GM19395 (cell line): ENCODE data around the gene NAT14.
"Not testable (repeated sequence)": the region's sequence is repeated elsewhere in the genome, so short reads cannot be mapped to it uniquely, and the experiment has no call there.

Experiments
- ATAC-seq: cut with Tn5 transposase; IDR thresholded peaks from one replicate; pipeline ENCODE4 v1.9.1; 2021; ENCODE audit warnings: mild to moderate bottlenecking, moderate library complexity; ENCODE audit not compliant: unreplicated experiment

Gene NAT14

DNA sequence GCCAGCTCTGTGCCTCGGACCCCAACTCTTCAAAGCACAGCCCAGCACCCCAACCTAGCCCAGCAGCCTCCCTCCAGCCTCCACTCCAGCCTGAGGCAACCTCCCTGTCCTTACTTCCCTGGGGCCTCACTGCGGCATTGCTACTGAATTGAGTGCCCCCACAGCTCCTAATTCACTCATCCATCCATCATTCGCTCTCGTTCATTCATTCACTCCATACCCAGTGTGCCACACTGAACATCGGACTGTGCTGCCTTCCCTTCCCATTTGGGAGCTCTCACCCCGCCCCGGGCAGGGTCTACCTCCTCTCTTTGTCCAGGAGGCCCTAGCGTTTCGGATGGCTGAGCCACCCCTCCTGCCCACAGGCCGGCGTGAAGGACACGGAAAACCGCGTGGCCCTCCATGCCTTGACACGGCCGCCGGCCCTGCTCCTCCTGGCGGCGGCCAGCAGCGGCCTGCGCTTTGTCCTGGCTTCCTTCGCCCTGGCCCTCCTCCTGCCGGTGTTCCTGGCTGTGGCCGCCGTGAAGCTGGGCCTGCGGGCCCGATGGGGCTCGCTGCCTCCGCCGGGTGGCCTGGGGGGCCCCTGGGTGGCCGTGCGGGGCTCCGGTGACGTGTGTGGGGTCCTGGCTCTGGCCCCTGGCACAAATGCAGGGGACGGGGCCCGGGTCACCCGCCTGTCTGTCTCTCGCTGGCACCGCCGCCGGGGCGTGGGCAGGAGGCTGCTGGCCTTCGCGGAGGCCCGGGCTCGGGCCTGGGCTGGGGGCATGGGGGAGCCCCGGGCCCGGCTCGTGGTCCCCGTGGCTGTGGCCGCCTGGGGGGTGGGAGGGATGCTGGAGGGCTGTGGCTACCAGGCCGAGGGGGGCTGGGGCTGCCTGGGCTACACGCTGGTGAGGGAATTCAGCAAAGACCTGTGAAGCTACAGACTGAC, 1.3 kb downstream of the NAT14 start:
- no peak for ATAC-seq

DNA sequence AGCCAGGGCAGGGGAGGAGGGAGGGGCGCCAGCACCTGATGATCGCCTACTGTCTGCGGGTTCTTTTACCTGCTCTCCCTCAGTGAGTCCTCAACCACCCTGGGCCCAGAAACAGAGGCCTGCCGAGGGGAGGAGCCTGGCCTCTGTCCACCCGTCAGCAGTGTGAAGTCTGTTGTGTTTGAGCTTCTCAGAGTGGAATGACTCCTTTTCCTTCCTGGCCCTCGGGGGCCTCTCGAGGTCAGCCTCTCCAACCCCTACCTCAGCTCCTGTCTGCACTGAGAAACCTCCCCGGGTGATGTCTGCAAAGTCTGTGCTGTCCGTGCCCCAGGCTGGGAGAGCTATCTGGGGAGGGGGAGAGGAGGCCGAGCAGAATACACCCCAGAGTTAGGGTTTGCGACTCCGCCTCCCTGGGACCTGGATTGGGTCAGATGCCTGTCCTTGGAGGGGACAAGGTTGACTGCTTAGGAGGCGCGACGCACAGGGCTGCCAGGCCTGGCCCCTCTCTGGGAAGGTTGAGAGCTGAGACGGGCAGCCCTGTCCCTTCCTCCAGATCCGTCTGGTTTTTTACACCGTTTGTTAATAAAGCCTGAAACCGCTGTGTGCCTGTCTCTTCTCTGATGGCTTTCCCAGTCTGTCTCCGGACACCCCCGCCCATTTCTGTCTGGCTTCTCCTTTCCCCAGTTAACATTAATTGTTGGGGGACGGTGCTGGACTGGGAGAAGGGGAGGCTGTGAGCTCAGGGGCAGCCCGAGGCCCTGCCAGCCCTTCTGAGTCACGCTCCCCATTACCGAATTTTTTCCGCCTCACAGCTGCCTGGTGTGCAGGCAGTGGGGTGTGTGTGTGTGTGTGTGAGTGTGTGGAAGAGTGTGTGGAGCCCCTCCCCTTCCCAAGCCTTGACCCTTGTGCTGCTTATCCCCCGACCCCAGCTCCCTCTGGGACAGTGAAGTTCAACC, 2.3 kb downstream of the NAT14 start:
- ATAC-seq = no peak

DNA sequence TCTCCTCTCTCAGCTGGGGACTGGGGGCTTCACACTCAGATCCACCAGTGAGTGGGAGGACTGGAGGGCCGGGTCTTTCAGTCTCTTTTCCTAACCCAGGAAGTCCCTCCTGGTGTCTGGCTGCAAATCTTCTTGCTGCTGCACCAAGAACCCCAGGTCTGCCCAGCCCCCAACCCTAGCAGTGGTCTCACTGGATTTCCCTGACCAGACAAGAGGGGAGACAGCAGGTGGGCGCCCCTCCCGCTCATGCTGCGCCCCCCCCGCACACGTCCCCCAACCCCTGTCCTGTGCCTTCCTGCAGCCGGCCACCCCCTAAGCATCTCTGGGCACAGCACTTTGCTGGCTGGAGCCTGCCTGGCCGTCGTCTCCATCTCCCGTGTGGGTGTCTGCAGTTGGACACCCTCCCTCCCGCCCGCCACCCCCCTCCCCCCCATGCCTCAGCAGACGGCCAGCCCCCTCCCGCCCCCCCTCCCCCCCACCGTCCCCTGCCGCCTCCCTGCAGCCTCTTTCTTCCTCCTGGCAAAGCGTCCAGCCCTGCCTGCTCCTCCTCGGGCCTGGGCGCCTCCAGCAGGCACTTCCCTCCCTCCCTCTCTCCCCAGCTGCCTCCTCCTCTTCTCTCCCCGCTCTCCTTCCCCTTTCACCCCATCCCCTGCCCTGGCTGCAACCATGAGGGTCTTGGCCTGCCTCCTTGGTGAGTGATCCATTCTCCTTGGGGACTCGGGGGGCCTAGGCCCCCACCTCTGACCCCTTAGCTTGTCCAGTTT, 3.1 kb downstream of the NAT14 start, which contains the start of gene SSC5D:
TSS of gene SSC5D (plus strand) at position 513 of the 764 bp plus-strand sequence. CDS start at position 667, 154 bp downstream.
- no peak for ATAC-seq

DNA sequence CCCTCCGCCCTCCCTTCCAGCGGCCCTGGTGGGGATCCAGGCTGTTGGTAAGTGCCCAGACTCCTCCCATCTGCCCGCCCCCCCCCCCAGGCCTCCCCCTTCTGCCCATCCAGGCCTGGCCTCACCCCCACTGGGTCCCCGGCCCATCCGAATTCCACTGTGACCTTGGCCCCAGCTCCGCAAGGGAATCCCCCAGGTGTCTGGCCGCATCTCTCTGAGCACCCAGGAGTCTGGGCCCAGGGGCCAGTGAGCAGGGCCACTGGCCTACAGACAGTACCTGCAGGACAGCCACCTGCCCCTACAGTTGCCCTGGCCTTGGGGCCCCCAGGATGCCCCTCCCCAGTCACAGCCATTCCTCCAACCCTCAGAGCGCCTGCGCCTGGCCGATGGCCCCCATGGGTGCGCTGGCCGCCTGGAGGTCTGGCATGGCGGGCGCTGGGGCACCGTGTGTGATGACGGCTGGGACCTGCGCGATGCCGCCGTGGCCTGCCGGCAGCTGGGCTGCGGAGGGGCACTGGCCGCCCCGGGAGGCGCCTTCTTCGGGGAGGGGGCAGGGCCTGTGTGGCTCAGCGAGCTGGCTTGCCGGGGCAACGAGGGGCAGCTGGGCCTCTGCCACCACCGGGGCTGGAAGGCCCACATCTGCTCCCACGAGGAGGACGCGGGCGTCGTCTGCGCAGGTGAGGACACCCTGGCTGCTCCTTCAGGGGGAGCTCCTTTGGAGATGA, 4.2 kb downstream of the NAT14 start:
- no peak for ATAC-seq

DNA sequence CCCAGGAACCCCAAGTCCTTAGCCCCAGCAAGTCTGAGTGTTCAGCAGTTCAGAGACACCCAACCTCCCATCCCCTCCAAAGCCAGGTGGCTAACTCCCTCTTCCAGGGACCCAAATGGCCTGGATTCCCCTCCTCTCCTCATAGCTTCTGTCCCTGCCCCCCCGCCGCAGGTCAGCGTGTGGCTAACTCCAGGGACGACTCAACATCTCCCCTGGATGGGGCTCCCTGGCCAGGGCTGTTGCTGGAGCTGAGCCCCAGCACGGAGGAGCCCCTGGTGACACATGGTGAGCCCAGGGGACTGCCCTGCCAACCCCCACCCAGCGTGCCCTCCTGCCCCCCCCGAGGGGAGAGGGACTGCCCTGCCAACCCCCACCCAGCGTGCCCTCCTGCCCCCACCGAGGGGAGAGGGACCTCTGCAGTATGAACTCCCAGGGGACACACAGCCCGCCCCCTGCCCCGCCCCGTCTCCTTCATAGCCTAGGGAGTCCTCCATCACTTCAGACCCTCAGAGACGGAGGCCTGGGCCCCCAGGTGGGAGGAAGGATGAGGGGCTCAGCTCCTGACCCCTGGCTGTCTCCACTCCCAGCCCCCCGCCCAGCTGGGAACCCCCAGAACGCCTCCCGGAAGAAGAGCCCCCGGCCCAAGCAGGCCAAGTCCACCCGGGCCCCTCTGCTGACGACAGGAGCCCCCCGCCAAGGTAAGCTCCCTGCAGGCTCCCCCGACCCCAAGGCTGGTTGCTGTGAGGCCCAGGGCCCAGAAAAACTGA, 4.9 kb downstream of the NAT14 start:
- ATAC-seq = no peak

DNA sequence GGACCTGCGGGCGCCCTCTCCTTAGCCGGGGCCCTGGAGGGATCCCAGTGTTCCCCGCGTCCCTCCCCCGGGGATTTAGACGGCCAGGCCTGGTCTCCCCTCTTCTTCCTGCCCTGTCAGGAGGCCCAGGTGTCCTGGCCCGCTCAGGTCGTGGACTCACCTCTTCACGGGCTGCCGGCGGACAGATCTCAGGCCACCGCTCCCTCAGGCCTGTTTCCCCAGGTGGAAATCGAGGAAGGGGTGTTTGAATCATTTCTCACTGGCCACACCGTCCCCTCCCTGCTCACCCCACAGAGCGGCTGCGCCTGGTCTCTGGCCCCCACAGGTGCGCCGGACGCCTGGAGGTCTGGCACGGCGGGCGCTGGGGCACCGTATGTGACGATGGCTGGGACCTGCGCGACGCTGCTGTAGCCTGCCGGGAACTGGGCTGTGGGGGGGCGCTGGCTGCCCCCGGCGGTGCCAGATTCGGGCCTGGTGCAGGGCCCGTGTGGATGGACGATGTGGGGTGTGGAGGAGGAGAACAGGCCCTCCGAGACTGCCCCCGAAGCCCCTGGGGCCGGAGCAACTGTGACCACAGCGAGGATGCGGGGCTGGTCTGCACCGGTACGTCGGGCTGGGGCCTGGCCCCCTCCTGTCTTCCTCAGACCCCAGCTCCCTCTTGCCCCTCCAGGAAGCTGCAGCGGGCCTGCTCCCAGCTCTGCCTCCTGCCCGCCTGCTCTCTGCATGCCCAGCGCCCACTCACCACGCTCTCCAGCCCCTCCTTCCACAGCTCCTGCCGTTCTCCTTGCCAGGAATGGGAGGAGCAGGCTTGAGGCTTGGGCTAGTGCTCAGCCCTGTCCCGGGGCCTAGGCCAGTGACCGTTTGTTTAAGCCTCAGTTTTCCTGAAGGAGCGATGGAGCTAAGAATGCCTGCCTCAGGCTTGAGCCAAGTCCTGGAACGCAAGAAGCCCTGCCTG, 5.8 kb downstream of the NAT14 start:
- ATAC-seq = no peak

DNA sequence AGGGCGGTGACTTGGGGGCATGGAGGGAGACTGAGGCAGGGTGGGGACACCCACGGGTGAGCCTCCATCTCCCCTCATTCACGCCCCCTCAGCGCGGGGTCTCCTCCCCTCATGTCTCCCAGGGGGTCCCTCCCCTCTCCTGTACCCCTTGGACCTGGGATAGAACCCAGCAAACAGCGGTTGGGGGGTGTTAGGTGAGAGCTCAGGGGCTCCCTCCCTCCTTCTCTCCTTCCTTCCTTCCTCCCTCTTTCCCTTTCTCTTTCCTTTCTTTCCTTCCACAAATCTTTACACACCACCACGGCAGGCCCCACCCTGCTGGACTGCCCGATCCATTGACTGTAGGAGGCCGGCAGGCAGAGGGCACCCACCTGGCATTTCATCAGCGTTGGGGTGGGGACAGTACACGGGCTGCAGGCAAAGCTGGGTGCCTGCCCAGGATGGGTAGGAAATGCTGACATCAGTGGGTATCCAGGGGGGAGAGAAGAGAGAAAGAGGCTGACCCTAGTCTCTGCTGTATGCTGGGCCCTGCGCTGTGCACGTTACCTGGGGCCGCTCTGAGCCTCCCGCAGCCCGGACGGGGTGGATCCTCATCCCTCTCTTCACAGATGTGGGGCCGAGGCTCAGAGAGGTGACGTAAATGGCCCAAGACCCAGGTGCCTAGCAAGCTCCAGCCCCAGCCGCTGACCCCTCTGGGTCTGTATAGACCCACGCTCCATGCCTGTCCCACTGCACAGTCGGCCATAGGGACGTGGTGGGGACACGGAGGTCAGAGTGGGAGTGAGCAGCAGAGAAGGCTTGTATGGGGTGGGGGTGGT, 6.8 kb downstream of the NAT14 start:
- no peak for ATAC-seq

DNA sequence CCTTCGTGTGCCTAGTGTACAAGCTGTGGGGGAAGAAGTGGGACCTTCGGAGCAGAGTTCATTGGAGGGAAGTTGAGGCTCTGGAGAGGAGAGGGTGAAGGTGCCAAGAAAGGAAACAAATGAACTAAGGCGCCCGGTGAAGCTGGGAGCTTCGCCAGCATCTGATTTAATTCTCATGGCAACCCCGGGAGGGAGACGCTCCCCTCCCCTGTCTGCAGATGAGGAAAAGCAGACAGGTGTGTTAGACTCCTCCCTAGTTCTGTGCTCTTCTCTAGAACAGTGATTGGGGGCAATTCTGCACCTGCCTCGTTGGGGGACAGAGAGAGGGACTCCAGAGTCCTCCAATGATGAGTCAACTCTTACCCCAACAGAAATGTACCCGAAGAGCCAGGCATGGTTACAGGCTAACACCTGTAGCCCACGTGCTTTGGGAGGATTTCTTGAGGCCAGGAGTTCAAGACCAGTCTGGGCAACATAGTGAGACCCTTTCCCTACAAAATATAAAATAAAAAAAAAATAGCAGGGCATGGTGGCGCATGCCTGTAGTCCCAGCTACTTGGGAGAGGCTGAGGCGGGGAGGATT, 7.5 kb downstream of the NAT14 start:
- ATAC-seq = no peak

DNA sequence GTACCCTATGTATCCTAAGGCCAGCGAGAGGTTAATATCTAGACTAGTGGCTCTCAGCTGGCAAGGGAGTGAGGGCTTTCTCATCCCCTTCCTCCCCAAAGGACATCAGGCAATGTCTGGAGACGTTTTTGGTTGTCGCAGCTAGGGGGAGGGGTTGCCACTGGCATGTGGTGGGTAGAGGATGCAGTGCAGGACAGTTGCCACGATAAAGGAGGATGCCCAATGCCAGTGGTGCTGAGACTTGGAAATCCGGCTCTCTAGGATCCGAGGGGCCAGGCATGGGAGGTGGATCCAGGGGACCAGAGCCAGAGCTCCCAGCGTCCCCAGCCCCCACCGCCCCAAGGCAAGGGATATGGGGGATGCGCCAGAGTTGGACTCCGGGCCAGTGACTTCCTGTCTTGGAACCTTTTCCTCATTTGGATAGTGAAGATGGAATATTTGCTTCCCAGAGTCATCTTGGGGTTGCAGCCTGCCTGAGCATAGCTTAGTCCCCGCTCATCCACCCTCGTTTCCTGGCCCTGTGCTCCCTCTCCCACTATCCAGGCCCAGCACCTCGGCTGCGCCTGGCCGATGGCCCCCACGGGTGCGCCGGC, 8.2 kb downstream of the NAT14 start:
- no peak for ATAC-seq

DNA sequence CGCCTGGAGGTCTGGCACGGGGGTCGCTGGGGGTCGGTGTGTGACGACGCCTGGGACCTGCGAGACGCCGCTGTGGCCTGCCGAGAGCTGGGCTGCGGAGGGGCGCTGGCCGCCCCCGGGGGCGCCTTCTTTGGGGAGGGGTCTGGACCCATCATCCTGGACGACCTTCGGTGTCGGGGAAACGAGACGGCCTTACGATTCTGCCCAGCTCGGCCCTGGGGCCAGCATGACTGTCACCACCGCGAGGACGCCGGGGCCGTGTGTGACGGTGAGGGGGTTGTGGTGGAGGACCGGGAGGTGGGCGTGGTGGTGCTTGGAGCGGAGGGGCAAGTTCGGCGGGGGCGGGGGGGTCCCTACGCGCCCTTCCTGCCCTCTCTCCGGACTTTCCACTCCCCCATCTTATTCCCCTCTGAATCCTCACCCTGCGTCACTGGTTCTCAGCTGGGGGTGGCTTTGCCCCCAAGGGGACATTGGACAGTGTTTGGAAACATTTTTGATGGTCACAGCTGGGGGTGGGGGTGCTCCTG, 8.7 kb downstream of the NAT14 start:
- no peak for ATAC-seq

DNA sequence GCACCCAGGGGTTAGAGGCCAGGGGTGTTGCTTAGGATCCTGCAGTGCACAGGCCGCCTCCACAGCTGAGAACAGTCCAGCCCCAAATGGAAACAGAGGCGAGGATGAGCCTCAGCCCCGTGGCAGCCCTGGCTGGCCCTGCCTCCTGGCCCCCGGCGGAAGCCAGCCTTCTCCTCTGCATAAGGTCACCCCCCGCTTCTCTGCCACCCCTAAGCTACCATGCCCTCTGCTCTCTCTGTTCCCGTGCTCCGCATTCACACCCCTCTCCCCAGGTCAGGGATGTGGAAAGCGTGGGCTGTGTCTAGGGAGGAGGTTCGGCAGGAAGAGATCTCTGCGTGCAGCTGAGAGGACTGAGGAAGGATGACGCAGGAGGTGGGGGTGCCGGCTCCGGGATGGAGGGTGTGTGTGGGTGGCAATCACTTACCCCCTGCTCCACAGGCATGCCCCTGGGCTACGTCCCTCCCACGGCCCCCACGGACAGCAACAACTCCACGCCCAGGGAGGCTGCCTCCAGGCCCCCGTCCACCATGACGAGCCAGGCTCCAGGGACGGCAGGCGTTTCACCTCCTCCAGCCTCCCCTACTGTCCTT, 9.3 kb downstream of the NAT14 start:
- ATAC-seq = no peak

DNA sequence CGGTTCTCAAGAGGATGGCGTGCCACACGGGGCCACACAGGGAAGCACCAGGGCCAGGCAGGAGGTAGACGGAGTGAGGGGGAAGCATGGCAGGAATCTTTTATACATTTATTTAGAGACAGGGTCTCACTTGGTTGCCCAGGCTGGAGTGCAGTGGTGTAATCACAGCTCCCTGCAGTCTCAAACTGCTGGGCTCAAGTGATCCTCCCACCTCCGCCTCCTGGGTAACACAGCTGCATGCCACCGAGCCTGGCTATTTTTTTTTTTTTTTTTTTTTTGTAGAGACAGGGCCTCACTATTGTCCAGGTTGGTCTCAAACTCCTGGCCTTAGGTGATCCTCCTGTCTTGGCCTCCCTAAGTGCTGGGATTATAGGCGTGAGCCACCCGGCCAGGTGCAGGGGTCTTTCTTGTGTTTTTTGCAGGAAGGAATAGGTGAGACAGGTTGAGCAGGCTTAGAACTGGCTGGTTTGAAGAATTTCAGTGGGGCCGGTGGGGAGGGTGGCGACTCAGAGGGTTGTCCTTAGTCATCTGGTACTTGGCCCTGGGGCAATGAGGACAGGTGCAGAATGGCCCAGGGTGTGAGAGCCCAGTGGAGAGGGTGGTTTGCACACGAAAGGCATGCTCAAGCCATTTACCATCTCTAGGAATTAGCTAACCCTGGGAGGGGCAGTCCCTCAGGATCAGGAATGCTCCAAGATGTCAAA, 10.8 kb downstream of the NAT14 start:
- no peak for ATAC-seq

DNA sequence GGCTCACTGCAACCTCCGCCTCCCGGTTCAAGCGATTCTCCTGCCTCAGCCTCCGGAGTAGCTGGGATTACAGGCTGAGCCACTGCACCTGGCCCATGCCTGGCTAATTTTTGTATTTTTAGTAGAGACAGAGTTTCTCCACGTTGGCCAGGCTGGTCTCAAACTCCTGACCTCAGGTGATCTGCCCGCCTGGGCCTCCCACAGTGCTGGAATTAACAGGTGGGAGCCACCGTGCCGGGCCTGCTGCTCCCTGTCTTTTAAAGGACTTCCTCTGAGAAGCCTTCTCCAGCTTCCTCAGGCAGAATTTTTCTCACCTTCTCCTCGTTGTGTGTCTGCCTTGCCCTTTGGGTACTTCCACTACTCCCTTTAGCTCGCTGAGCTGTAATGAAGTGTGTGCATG, 11.8 kb downstream of the NAT14 start:
- ATAC-seq = not testable (repeated sequence)

DNA sequence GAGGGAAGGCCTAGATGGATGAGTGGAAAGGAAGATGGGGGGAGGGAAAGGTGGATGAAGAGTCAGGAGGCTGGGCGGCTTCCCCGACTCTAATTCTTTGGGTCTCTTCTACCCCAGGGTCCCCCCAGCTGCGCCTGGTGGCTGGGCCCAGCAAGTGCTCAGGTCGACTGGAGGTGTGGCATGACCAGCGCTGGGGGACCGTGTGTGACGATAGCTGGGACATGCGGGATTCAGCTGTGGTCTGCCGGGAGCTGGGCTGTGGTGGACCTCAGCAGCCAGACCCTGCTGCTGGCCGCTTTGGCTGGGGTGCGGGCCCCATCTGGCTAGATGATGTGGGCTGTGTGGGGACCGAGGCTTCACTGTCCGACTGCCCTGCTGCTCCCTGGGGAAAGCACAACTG, 12.8 kb downstream of the NAT14 start:
- no peak for ATAC-seq

DNA sequence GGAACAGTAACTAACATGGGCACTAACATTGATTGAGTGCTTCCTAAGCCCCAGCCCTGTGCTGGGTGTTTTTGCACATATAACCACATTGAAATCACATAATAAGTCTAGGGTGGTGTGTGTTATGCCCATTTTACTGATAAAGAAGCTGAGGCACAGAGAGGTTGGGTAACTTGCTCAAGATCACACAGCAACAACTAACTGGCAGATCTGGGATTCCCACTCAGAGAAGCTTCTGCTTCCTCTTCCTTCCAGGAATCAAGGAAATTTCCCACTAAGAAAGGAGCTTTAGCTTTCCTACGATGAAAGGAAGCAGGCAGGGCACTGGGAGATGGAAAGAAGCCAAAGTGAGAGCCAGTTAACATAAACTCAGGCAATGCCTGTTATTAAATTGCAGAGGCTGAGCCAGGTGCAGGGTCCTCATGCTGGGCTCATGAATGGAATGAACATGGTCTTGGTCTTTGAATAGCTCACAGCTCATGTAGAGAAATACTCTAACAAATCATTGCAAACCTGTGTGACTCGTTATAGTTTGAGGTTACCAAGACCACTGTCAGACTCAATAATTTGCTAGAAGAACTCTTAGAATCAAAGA, 13.4 kb downstream of the NAT14 start:
- ATAC-seq = no peak
